Muscle of leg (tissue), 11 donors: ENCODE results near the gene TMEM108. TPM values are rescaled to one million over a fixed set of nuclear protein-coding genes. Genes with fewer than 3 reads are reported as not detected.

Source experiments
- DNase-seq: peaks from one replicate; pipeline ENCODE4 v3.0.0; 2013
- H3K27ac ChIP-seq: one replicate; pipeline ENCODE4 v1.5.1; 2013; ENCODE audit warnings: mild to moderate bottlenecking, low read length, control low read depth
- H3K27me3 ChIP-seq: one replicate; pipeline ENCODE4 v1.6.1; 2013; ENCODE audit warnings: low read length; ENCODE audit not compliant: control insufficient read depth, insufficient read depth
- H3K36me3 ChIP-seq: one replicate; pipeline ENCODE4 v1.6.1; 2013; ENCODE audit warnings: low read length; ENCODE audit not compliant: control insufficient read depth, insufficient read depth
- H3K4me1 ChIP-seq: one replicate; pipeline ENCODE4 v1.6.1; 2013; ENCODE audit warnings: low read length; ENCODE audit not compliant: control insufficient read depth, insufficient read depth
- H3K4me3 ChIP-seq: one replicate; pipeline ENCODE4 v1.5.1; 2013; ENCODE audit warnings: low read length, control low read depth
- H3K9me3 ChIP-seq: replicated peaks from 2 replicates; pipeline ENCODE4 v1.6.1; 2013; ENCODE audit warnings: low read depth, low read length; ENCODE audit not compliant: control insufficient read depth
- WGBS: methylation state at CpG from one replicate; pipeline ENCODE4 v1.1.5; 2013; ENCODE audit warnings: missing lambda C conversion rate; ENCODE audit not compliant: insufficient coverage; 5-methylcytosine and 5-hydroxymethylcytosine counted together
- polyA plus RNA-seq, 8 donors: library from polyadenylated mRNA; unstranded; fragments of 120-200 nt; gene quantifications; one replicate each; pipeline versions ENCODE4 v1.2.1 to v1.2.3, GENCODE V29; 2013; ENCODE audit warnings: inconsistent platforms in 1 of 8, low replicate concordance in 1 of 8; ENCODE audit not compliant: insufficient read length in 8 of 8, insufficient read depth in 1 of 8
- total RNA-seq: library from RNA; stranded (reverse); fragments of 120-200 nt; gene quantifications from one replicate; pipeline ENCODE4 v1.2.4, GENCODE V29; 2013

TMEM108 gene
- total and polyA plus RNA-seq, 9 donors: 6.3 to 27.3 (median 17.4) TPM

DNA sequence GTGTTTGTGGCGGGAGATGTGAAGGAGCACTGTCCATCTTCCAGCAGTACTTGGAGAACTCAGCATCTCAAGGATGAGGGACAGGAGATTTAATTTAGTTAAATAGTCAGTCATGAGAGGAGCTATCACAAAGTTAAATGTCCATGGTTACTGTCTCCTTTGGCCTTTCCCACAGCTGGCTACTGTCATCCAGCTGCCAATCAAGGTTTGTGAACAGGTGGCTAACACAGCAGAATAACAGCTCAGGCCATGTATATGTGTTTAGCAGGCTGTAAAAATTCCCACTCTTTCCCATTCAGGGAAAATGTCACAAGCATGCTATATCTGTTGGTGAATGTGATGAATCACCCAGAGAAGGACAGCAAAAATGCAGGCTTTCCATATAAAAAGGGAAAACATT, 120.5 kb downstream of the TMEM108 start:
- DNase-seq: no peak
- Histone ChIP-seq H3K4me3 (no peak overlapping the region), H3K36me3 (no peaks in the 10 kb centered on the region), H3K4me1 (no peaks in the 10 kb centered on the region), H3K27me3 (no peaks in the 10 kb centered on the region), H3K9me3 (no peaks in the 10 kb centered on the region), H3K27ac (no peak overlapping the region)
- WGBS: no CpG with 5 or more reads among the region's 1 CpG

DNA sequence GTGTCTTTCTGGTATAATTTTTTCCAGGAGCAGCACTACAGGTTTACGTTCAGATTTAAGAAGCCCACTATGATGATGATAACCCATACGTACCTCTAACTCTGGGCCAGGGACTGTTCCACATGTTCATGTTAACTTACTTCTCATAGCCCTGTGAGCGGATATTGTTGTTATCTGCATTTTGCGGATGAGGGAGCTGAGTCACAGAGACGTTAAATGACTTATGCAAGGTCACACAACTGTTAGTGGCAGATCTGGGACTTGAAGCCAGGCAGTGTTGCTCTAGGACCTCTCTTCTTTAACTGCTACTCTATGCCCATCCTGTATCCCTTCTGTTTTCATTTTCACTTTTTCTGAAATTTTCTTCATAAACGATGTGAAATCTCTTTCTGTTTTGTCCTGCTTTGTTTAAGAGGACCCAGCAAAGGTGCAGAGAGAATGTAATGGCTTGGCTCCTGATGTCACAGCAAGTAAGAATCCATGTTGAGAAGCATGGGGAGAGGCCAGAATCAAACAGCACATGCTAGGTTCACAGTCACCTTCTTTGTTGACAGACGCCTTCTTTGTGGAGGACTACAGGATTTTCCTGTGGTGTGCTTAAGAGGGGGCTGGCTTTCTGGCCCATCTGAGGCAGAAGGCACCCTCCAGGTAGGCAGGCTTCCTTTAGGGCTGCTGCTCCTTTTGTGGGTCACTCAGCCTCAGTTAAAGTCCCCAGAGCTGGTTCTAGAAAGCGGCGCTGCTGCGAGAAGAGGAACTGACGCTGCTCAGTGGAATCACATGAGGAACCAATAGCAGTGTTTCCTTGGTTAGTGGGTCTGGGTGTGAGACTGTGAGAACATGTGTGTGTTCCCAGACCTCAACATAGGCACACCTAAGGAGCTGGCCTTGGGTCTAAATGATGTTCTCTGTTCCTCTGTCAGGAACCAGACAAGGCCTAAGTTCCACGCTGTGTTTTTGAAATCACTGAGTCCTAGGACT, 121.6 kb downstream of the TMEM108 start:
- no peaks in the 10 kb centered on the region for H3K36me3 ChIP-seq
- WGBS: 86% methylated on average over 9 of the region's 12 CpGs
- H3K4me1 ChIP-seq: no peaks in the 10 kb centered on the region
- DNase-seq: no peak
- H3K9me3 ChIP-seq: no peaks in the 10 kb centered on the region
- H3K4me3 ChIP-seq: no peak overlapping the region
- H3K27me3 ChIP-seq: no peaks in the 10 kb centered on the region
- no peak overlapping the region for H3K27ac ChIP-seq

DNA sequence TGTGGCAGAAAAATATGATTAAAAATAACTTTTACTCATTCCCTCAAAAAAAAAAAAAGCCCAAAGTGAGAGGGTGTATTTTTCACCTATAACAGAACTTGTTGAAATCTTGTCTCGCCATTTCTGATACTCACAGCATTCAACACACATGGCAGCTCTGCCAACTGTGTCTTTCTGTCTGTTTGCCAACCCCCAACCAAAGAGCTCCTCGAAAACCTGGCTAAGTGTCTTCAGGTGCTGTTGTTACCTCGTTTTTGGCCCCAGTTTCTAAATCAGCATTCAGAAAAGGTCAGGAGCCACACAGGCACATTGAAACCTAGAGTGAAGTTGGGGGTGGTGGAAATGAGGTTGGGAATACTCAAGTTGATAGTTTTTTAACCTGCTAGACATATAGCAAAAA, 123.5 kb downstream of the TMEM108 start:
- WGBS: no CpG with 5 or more reads among the region's 3 CpGs
- Histone ChIP-seq H3K4me3 (no peak overlapping the region), H3K27me3 (no peaks in the 10 kb centered on the region), H3K4me1 (no peaks in the 10 kb centered on the region), H3K9me3 (no peaks in the 10 kb centered on the region), H3K27ac (no peak overlapping the region), H3K36me3 (no peaks in the 10 kb centered on the region)
- DNase-seq: no peak

DNA sequence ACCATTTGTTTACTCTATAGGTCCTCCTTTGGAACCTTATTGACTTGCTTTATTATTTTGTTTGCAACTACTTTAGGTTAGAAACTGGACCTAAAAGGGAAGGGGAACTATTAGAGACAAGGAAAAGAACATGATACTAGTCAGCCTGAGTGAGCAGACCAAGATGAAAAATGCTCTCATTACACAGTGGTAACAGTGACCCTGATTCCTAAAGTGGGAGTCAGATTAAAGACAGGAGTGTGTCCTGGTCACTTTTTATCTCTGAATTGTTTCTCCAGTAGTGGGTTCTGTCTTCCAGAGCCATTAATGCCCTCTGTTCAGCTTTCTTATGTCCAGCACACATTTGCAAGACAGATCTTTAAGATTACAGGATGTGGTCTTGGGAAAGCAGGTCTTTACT, 124.1 kb downstream of the TMEM108 start:
- no peaks in the 10 kb centered on the region for H3K4me1 ChIP-seq
- DNase-seq: no peak
- no peak overlapping the region for H3K4me3 ChIP-seq
- H3K27me3 ChIP-seq: no peaks in the 10 kb centered on the region
- H3K9me3 ChIP-seq: no peaks in the 10 kb centered on the region
- no peak overlapping the region for H3K27ac ChIP-seq
- H3K36me3 ChIP-seq: no peaks in the 10 kb centered on the region

DNA sequence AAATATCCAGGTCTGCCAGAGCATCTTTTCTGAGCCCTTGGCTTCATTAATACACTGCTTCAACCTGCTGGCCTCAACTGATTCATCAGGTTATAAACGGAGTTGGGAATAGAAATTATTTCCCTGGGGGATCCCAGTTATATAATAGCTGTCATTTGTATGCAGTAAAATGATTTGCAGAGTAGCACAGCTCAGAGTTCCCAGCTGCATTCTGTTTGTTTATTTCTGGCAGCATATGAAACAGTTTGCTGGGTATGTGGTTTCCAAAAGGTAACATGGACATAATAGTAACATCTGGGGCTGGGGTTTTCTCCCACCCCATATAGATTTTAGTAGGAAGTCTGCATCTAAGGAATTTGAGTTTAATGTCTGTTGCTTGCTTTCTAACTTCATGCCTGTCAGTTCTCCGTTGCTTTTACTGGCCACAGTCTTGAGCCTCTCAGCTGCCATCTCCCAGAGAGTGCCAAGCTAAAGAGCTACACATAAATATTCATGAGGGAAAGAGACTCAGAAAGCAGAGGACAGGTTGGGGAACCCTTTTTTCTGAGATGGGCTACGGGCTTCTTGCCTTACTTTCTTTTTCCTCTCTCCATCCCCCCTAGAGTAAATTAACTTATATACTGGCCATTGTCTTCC, 124.6 kb downstream of the TMEM108 start:
- Histone ChIP-seq H3K4me3 (no peak overlapping the region), H3K4me1 (no peaks in the 10 kb centered on the region), H3K36me3 (no peaks in the 10 kb centered on the region), H3K27ac (no peak overlapping the region), H3K9me3 (no peaks in the 10 kb centered on the region), H3K27me3 (no peaks in the 10 kb centered on the region)
- no peak for DNase-seq
- no CpG with 5 or more reads among the region's 3 CpGs for WGBS

DNA sequence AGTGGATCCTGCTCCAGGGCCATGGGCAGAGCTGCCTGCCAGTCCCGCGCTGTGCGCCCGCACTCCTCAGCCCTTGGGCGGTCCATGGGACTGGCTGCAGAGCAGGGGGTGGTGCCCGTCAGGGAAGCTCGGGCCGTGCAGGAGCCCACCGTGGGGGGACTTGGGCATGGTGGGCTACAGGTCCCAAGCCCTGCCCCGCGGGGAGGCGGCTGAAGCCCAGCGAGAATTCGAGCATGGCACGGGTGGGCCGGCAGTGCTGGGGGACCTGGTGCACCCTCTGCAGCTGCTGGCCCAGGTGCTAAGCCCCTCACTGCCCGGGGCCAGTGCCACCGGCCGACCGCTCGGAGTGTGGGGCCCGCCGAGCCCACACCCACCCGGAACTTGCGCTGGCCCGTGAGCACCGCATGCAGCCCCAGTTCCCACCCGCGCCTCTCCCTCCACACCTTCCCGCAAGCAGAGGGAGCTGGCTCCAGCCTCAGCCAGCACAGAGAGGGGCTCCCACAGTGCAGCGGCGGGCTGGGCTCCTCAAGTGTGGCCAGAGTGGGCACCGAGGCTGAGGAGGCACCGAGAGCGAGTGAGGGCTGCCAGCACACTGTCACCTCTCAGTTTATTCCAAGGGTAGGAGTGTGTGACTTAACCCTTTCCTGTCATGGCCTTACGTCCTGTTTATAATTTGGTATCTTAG, 129.3 kb downstream of the TMEM108 start:
- WGBS: 97% methylated on average over 31 of the region's 36 CpGs
- no peak for DNase-seq
- Histone ChIP-seq H3K4me3 (no peak overlapping the region), H3K27me3 (no peaks in the 10 kb centered on the region), H3K9me3 (no peaks in the 10 kb centered on the region), H3K4me1 (no peaks in the 10 kb centered on the region), H3K27ac (no peak overlapping the region), H3K36me3 (no peaks in the 10 kb centered on the region)

DNA sequence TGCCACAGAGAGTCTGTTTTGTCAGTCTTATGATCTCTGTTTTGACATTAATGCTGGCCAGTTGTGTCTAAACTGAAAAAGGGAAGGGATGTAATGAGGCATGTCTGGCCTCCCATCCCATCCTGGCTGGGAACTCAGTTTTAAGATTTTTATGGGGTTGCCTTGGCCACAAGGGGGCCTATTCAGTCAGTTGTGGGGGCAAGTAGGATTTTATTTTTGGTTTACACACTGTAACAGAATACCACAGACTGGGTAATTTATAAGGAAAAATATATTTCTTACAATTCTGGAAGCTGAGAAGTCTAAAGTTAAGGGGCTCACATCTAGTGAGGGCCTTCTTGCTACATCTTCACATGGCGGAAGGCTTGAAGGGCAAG, 129.8 kb downstream of the TMEM108 start:
- H3K4me3 ChIP-seq: no peak overlapping the region
- H3K9me3 ChIP-seq: no peaks in the 10 kb centered on the region
- DNase-seq: no peak
- H3K36me3 ChIP-seq: no peaks in the 10 kb centered on the region
- H3K4me1 ChIP-seq: no peaks in the 10 kb centered on the region
- WGBS: no CpG with 5 or more reads among the region's 1 CpG
- no peak overlapping the region for H3K27ac ChIP-seq
- no peaks in the 10 kb centered on the region for H3K27me3 ChIP-seq

DNA sequence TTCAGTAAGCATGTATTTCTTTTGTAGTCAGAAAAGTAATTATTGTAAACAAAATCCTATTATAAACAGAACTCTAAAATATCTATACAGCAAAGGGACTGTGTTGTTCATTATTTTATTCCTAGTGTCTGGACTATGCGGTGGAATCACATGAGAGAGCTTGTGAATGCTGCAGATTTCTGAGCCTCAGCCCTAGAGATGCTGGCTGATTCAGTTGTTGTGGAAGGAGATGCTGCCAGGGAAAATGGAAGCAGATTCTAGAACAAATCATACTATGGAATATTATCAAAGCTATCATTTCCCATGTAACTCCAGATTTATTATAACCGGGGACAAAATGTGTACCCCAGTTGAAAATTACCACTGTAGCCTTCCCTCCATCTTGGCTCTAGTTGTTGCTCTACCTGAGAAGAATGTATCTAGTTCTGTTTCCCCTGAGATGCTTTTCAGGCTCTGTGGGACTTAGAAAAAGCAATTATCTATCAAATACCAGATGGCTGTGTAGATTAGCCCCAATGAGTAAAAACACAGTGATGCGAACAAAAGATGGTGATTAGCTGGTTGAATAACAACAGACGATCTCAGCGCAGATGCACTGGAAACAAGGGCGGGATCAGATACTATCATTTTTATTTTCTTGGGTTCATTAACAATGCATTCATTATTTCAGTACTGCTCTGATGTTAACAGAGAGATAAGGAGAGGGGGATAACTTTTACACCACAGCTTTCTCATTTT, 131.3 kb downstream of the TMEM108 start:
- no peaks in the 10 kb centered on the region for H3K9me3 ChIP-seq
- no peak overlapping the region for H3K27ac ChIP-seq
- H3K36me3 ChIP-seq: no peaks in the 10 kb centered on the region
- no peaks in the 10 kb centered on the region for H3K4me1 ChIP-seq
- no CpG with 5 or more reads among the region's 6 CpGs for WGBS
- H3K4me3 ChIP-seq: no peak overlapping the region
- DNase-seq: peak; percentile 58
- H3K27me3 ChIP-seq: no peaks in the 10 kb centered on the region

DNA sequence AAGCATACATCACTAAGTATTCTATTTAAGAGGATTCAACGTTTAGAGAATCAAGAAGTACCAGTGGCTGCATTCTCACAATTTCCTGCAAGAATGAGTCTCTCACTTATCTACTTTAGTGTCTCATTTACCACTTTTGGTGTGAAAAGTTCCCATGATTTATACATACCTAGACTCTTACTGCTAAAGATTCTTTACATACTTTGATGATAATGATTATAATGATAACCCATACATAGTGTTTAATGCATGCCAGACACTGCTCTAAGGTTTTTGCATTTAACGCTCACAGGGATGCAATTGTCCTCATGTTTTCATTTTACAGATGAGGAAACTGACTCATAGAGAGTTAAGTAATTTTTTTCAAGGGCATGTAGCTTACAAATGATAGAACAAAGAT, 133.6 kb downstream of the TMEM108 start:
- H3K36me3 ChIP-seq: no peaks in the 10 kb centered on the region
- no CpG with 5 or more reads among the region's 2 CpGs for WGBS
- DNase-seq: no peak
- H3K9me3 ChIP-seq: no peaks in the 10 kb centered on the region
- no peaks in the 10 kb centered on the region for H3K4me1 ChIP-seq
- H3K27me3 ChIP-seq: no peaks in the 10 kb centered on the region
- no peak overlapping the region for H3K27ac ChIP-seq
- no peak overlapping the region for H3K4me3 ChIP-seq
